GM12873 (cell line): ENCODE measurements around the gene TANC1.

ENCODE experiments used
- CTCF ChIP-seq: IDR thresholded peaks from 2 replicates; pipeline ENCODE4 v1.5.1; 2012; ENCODE audit warnings: low read depth, mild to moderate bottlenecking, moderate library complexity, low read length, control low read depth; ENCODE audit not compliant: insufficient read depth; ENCODE audit errors: missing control alignments

The TANC1 gene

GRCh38 chr2:158968396-158969161 lies at the start of gene TANC1:
Gene TANC1 (plus strand): TSS chr2:158968640. CDS start chr2:159065911, 97,271 bp downstream.
- TF ChIP-seq CTCF: no peak

- TF ChIP-seq CTCF: no peak
These were observed 46.6 kb upstream of the TANC1 start for GRCh38 chr2:158921599-158922408.

GRCh38 chr2:158922601-158923000 lies 45.8 kb upstream of the TANC1 start:
- no peak for TF ChIP-seq CTCF

GRCh38 chr2:158923180-158923594 lies 45.3 kb upstream of the TANC1 start:
- no peak for TF ChIP-seq CTCF

- TF ChIP-seq CTCF: no peak
These were observed 44.8 kb upstream of the TANC1 start for GRCh38 chr2:158923641-158924040.

- no peak for TF ChIP-seq CTCF
These were observed 41.9 kb upstream of the TANC1 start for GRCh38 chr2:158926478-158926948.

GRCh38 chr2:158928515-158928914 lies 39.9 kb upstream of the TANC1 start:
- TF ChIP-seq CTCF: no peak
